ENCODE data around the gene IDH3B.

DNA sequence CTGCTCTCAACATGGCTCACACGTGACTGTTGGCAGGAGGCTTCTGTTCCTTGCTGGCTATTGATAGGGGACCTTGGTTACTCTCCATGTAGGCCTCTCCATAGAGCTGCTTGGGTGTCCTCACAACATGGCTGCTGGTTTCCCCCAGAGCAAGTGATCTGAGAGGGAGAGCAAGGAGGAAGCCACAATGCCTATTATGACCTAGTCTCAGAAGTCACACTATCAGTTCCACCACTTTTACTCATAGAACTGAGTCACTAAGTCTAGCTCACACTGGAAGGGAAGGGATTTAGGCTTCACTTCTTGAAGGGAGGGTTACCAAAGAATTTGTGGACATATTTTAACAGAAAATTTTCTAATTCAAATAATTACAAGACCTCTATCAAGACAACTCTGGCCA, 20.3 kb downstream of the IDH3B start:
- TF ChIP-seq, protein P1, sequence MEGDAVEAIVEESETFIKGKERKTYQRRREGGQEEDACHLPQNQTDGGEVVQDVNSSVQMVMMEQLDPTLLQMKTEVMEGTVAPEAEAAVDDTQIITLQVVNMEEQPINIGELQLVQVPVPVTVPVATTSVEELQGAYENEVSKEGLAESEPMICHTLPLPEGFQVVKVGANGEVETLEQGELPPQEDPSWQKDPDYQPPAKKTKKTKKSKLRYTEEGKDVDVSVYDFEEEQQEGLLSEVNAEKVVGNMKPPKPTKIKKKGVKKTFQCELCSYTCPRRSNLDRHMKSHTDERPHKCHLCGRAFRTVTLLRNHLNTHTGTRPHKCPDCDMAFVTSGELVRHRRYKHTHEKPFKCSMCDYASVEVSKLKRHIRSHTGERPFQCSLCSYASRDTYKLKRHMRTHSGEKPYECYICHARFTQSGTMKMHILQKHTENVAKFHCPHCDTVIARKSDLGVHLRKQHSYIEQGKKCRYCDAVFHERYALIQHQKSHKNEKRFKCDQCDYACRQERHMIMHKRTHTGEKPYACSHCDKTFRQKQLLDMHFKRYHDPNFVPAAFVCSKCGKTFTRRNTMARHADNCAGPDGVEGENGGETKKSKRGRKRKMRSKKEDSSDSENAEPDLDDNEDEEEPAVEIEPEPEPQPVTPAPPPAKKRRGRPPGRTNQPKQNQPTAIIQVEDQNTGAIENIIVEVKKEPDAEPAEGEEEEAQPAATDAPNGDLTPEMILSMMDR (conservative IDR thresholded peaks at IDR 0.05; ENCODE audit: low read length), result no peak
- no peak for TF ChIP-seq EZH2phosphoT487 (IDR thresholded peaks at IDR 0.05; ENCODE audit: borderline replicate concordance)

Data from Loucy (cell line).